HepG2 (cell line): ENCODE measurements around the gene CNPY4. TPM values are rescaled to one million over a fixed set of nuclear protein-coding genes. Genes with fewer than 3 reads are reported as not detected.

Experiments used
- HCFC1 ChIP-seq: fragments of 150-350 bp; IDR thresholded peaks from 2 replicates; pipeline ENCODE4 v1.6.1; 2014; ENCODE audit warnings: low read depth, low read length
- HDAC2 ChIP-seq: sonication (generic); formaldehyde crosslinking; IDR thresholded peaks from 2 replicates; pipeline ENCODE4 v1.4.0; 2020; ENCODE audit warnings: missing genetic modification reagents
- HOMEZ ChIP-seq: IDR thresholded peaks from 2 replicates; pipeline ENCODE4 v1.6.1; 2016; ENCODE audit warnings: low read depth
- IRX3 ChIP-seq: sonication (generic); formaldehyde crosslinking; IDR thresholded peaks from 2 replicates; pipeline ENCODE4 v1.8.1; 2023; ENCODE audit warnings: mild to moderate bottlenecking, low read depth, missing genetic modification reagents, borderline replicate concordance
- KDM5B ChIP-seq: sonication (generic); formaldehyde crosslinking; IDR thresholded peaks from 2 replicates; pipeline ENCODE4 v1.4.0; 2020; ENCODE audit warnings: missing genetic modification reagents, mild to moderate bottlenecking, borderline replicate concordance
- KMT2B ChIP-seq: IDR thresholded peaks from 2 replicates; pipeline ENCODE4 v1.6.1; 2016; ENCODE audit warnings: missing genetic modification reagents, missing compliant biosample characterization
- PBX3 ChIP-seq: sonication (generic); formaldehyde crosslinking; IDR thresholded peaks from 2 replicates; pipeline ENCODE4 v1.8.1; 2023; ENCODE audit warnings: missing genetic modification reagents, inconsistent platforms, borderline replicate concordance
- TBX3 ChIP-seq: fragments of 450-650 bp; IDR thresholded peaks from 2 replicates; pipeline ENCODE4 v1.6.1; 2017; ENCODE audit warnings: antibody characterized with exemption, mild to moderate bottlenecking, inconsistent platforms, borderline replicate concordance
- TERF1 ChIP-seq: sonication (generic); formaldehyde crosslinking; IDR thresholded peaks from 2 replicates; pipeline ENCODE4 v1.8.0; 2022; ENCODE audit warnings: mild to moderate bottlenecking, missing genetic modification reagents, moderate library complexity
- TGIF2 ChIP-seq: IDR thresholded peaks from 2 replicates; pipeline ENCODE4 v1.6.1; 2016; ENCODE audit warnings: control low read depth, missing compliant biosample characterization
- TRIM22 ChIP-seq: fragments of 450-650 bp; IDR thresholded peaks from 2 replicates; pipeline ENCODE4 v1.6.1; 2017
- XRCC5 ChIP-seq: fragments of 200-400 bp; formaldehyde crosslinking; optimal IDR thresholded peaks from 2 replicates; pipeline ENCODE3; 2017; ENCODE audit warnings: mild to moderate bottlenecking, low read length
- YEATS2 ChIP-seq: sonication (generic); formaldehyde crosslinking; IDR thresholded peaks from 2 replicates; pipeline ENCODE4 v1.4.0; 2020; ENCODE audit warnings: missing genetic modification reagents, borderline replicate concordance
- ZNF280D ChIP-seq: sonication (generic); formaldehyde crosslinking; IDR thresholded peaks from 2 replicates; pipeline ENCODE4 v1.5.1; 2020; ENCODE audit warnings: mild to moderate bottlenecking, missing genetic modification reagents
- ZNF569 ChIP-seq: sonication (generic); formaldehyde crosslinking; IDR thresholded peaks from 2 replicates; pipeline ENCODE4 v1.5.0; 2020; ENCODE audit warnings: mild to moderate bottlenecking, missing genetic modification reagents, moderate library complexity, borderline replicate concordance
- polyA plus RNA-seq, 8 experiments: library from polyadenylated mRNA; depleted of rRNA in 3 of 8; stranded (reverse) in 7 of 8; unstranded in 1 of 8; fragments of >200 nt; fragmentation: Illumina TruSeq in 4 of 8; extraction: Trizol in 4 of 8; gene quantifications; 2 replicates each; pipeline versions ENCODE4 v1.2.1 to v1.2.3, GENCODE V29; 2011 to 2016; ENCODE audit warnings: low read depth in 4 of 8, missing spikeins in 1 of 8, mixed read lengths in 1 of 8; ENCODE audit not compliant: insufficient read depth in 1 of 8
- total RNA-seq, 5 experiments: library from RNA; depleted of rRNA; stranded (reverse); fragments of >200 nt; fragmentation: Illumina TruSeq; extraction: Trizol; gene quantifications; 2 replicates each; pipeline ENCODE4 v1.2.3, GENCODE V29; 2016; ENCODE audit warnings: low read depth in 1 of 5

The CNPY4 gene
- total and polyA plus RNA-seq, 2 of the 13 experiments (the other 11 are each of a cell fraction or from before 2014, with no cell fraction given), result 6.2 to 12.7 TPM

GRCh38 chr7:100119072-100119969 lies at the start of gene CNPY4, which contains the start of gene TAF6 (continued):
- TF ChIP-seq ZNF280D (peak; percentile 13; the same call in 1 of the 2 replicates), XRCC5 (peak; percentile 16), YEATS2 (CRISPR knock-in tag) (peak; percentile 69; the same call in 1 of the 2 replicates), KMT2B (CRISPR knock-in tag) (peak; percentile 75), TERF1 (CRISPR knock-in tag) (0 out of 2 replicates have a peak, but pooled peaks have one; percentile 21), IRX3 (CRISPR knock-in tag) (no peak), TBX3 (peak; percentile 40; the same call in 1 of the 2 replicates), ZNF569 (CRISPR knock-in tag) (no peak), HDAC2 (CRISPR knock-in tag) (peak; percentile 21), HOMEZ (CRISPR knock-in tag) (no peak), PBX3 (CRISPR knock-in tag) (peak; percentile 76; the same call in 1 of the 2 replicates), KDM5B (CRISPR knock-in tag) (no peak; the same call in 1 of the 2 replicates), TRIM22 (no peak), HCFC1 (no peak; the same call in 1 of the 2 replicates), TGIF2 (peak; percentile 83; the same call in 1 of the 2 replicates)
